ENCODE measurements around the gene MOB1B.
"Not testable (repeated sequence)": the region's sequence is repeated elsewhere in the genome, so short reads cannot be mapped to it uniquely, and the experiment has no call there.

The MOB1B gene

DNA sequence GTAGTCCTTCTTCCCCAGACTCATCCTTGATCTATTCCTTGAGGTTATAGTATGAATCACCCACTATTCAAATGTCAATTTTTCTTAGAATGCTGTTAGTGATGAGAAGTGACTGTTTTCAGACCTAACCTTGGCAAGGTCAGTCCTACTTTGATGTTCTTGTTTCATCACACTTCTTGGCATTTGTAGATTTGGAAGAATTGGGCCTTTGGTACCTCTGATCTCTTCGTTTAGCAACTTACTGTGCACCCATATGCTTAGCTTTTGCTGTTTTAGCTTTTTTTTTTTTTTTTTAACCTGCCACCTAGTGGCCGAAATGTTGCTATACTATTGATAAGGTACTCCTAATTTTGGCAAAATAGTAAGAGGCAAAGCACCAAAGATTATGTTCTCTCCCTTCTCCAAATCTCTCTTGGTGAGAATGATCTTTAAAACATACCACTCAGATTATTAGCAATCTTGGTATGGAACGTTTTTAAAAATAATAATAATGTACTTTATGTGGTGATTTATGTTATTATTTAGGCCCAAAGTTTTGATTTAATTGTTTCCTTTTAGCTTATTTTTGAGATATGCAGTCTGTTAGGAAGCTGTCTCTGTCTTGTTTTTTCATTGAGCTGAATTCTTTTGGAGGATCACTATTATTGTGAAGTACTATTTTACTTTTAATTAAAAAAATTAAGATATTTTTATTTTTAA is 107.9 kb downstream of the MOB1B start:
- peak; percentile 35 to 50 for DNase-seq

- no peak for DNase-seq
Observed at GRCh38 chr4:71011451-71011850, 109.3 kb downstream of the MOB1B start.

- DNase-seq, result not testable (repeated sequence)
Observed at GRCh38 chr4:71017391-71017790, 115.2 kb downstream of the MOB1B start.

- no peak for DNase-seq
Observed at GRCh38 chr4:71020611-71021010, 118.4 kb downstream of the MOB1B start.

DNA sequence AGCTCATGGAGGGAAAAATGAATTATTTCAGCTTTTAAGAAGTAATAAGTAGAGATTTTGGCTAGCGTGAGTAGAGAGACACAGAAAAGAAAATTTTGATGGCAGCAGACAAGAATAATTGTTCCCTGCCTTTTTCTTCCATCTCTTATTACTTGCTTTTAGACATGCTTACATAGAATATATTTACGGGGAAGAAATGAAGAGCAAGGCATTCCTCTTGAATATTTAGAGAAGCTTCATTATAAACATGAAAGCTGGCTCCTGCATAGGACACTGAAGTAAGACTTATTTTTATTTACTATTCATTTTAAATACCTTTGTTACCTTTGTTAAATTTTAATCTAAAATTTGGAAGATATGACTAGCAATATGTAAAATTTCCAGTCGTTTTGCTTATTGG is 123.5 kb downstream of the MOB1B start:
- DNase-seq, result no peak

DNA sequence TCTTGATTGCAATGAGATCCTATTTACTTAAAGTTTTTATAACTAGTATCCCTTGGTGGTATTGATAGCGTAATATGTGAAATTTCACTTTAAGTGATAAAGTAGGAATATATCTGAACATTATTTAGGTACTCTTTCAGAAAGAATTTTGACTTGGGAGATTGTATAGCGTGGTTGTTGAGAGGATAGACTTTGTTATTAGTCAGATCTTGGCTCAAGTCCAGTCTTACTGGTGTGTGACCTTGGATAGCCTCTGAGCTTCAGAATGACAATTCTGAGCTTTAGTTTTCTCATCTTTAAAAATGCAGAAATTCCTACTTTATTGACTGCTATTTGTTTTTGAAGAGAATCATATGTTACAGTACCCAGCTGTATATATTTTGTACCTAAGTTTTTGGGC is 123.9 kb downstream of the MOB1B start:
- peak; percentile 18 to 21 for DNase-seq

- no peak for DNase-seq
Observed at GRCh38 chr4:71027611-71028010, 125.4 kb downstream of the MOB1B start.

DNA sequence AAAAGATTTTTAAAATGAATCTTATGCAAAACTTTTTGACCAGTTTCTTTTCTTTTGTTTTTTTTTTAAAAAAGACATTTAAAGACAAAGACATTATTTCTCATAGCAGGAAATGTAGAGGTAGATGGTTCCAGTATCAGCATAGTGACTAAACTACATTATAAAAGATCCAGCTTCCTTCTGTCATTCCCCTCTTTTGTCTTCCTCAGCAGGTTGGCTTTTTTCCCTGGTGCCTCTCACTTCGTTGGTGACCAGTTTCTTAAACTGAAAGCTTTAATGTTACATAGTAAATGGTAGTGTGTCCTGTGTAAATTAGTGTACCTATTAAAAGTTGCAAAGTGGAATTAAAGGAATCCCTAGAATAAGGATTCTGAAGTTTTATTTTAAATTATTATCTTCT is 127.3 kb downstream of the MOB1B start:
- no peak for DNase-seq

DNA sequence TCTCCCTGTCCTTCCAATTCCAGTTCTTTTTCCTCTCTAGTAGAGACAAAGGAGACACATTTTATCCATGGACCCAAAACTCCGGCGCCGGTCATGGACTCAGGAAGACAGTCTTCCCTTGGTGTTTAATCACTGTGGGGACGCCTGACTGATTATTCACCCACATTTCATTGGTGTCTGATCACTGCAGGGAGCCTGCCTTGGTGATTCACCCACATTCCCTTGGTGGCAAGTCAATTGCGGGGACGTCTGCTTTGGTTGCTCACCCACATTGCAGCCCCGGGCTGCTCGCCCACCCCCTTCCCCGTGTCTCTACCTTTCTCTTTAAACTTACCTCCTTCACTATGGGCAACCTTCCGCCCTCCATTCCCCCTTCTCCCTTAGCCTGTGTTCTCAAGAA is 129.9 kb downstream of the MOB1B start:
- not testable (repeated sequence) for DNase-seq

All from Kasumi-1 (cell line).